Activated CD4-positive, alpha-beta memory T cell treated with anti-CD3 and anti-CD28 coated beads, Interleukin-2, amount 10 ng/mL, durations not matched to agents 7 days and 5 days (primary cell): ENCODE measurements around the gene NEUROD1. TPM values are rescaled to one million over a fixed set of nuclear protein-coding genes. Genes with fewer than 3 reads are reported as not detected.
"Not testable (repeated sequence)": the region's sequence is repeated elsewhere in the genome, so short reads cannot be mapped to it uniquely, and the experiment has no call there.

Experiments used
- CTCF ChIA-PET: fragments of 350-600 bp; sonication (Branson Sonifier 250); formaldehyde crosslinking; loops from one replicate; lab custom pipeline; 2021; ENCODE audit warnings: antibody characterized with exemption, inconsistent platforms; lab: Charles Lee
- POLR2A ChIA-PET: fragments of 350-600 bp; sonication (Branson Sonifier 250); formaldehyde crosslinking; loops from one replicate; lab custom pipeline; 2021; ENCODE audit warnings: antibody characterized with exemption; lab: Charles Lee
- DNase-seq: peaks from one replicate; pipeline ENCODE4 v3.0.0-alpha.2; 2020
- H3K27ac Mint-ChIP-seq: one replicate; pipeline ENCODE4 v1.8.0; 2021; ENCODE audit warnings: mild to moderate bottlenecking, mixed read lengths
- H3K27me3 Mint-ChIP-seq: one replicate; pipeline ENCODE4 v1.8.0; 2021; ENCODE audit warnings: mixed read lengths
- H3K36me3 Mint-ChIP-seq: one replicate; pipeline ENCODE4 v1.8.0; 2021; ENCODE audit warnings: low read depth, mixed read lengths
- H3K4me1 Mint-ChIP-seq: one replicate; pipeline ENCODE4 v1.8.0; 2021; ENCODE audit warnings: mixed read lengths
- H3K4me3 Mint-ChIP-seq: one replicate; pipeline ENCODE4 v1.8.0; 2021; ENCODE audit warnings: mild to moderate bottlenecking, mixed read lengths
- H3K9me3 Mint-ChIP-seq: one replicate; pipeline ENCODE4 v1.8.0; 2021; ENCODE audit warnings: mixed read lengths
- total RNA-seq, 2 experiments: library from RNA; stranded (reverse); gene quantifications; one replicate each; pipeline ENCODE4 v1.2.3, GENCODE V29; 2021

NEUROD1 gene
- not detected for total RNA-seq

DNA sequence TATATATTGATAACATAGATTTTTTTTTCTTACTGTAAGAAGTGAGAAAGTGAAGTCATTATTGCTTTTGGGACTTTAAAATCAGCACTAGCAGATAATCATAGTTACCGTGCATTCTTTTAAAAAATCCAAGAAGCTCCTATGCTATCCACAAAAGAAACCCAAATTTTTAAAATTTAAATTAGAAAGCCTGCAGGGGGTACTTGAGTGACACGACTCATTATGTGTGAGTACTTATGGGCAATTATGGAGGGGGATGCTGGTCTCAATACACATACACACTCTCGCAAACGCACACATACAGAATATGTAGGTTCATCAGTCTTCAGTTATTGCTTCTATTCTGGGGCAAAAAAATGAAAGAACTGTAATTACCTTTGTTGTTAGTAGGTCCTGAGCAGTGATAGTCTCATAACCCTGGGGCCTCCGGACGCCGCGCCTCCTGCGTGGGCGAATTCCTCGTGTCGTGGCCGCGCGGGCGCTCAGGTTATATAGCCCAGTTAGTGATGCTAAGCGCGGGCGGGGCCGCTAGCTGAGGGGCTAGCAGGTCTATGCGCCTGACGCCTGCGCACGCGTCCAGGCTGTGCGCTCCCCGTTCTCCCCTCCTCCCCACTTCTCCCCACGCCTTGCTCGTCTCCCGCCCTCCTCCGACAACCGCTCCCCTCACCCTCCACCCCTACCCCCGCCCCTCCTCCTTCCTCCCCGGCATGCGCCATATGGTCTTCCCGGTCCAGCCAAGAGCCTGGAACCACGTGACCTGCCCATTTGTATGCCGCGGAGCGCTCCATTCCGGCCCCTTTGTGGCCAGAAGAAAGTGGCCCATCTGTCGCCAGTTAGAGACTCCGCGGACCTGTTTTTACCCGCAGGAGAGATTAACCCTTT lies at the start of gene NEUROD1:
TSS of gene NEUROD1 (minus strand) at position 463 of the 882 bp plus-strand sequence. CDS start 1,657 bp downstream, outside the sequence.
- POLR2A ChIA-PET: no interaction called here
- Mint-ChIP-seq H3K4me3 (peak within 1 kb of the TSS; percentile 45), H3K9me3 (peaks cover 8% of the 10 kb centered on the region), H3K27me3 (peaks cover 83% of the 10 kb centered on the region), H3K36me3 (peaks cover 18% of the 10 kb centered on the region), H3K4me1 (peaks cover 48% of the 10 kb centered on the region), H3K27ac (peak within 1 kb of the TSS; percentile 40)
- DNase-seq: no peak
- CTCF ChIA-PET: no interaction called here

DNA sequence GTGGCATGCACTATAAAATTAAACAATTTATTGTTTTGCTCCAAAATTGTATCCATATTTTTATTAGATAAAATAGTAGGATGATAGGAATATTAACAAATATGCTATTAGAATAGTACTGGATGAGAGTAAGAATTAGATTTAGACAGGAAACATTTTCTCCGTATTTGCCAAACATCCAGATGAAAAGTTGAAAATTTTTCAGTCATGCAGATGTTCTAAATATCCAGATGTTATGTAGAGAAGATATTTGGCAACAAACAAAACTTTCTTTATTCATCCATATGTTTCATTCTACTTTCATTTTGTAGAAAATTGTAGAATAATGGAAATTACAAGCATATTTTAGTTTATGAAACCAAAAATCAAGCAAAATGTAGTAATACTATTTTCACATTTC lies 45.2 kb upstream of the NEUROD1 start:
- no peaks in the 10 kb centered on the region for H3K36me3 Mint-ChIP-seq
- H3K4me1 Mint-ChIP-seq: no peaks in the 10 kb centered on the region
- peaks cover 26% of the 10 kb centered on the region for H3K27me3 Mint-ChIP-seq
- ChIA-PET CTCF (no interaction called here), POLR2A (no interaction called here)
- H3K4me3 Mint-ChIP-seq: no peak overlapping the region
- no peak for DNase-seq
- H3K27ac Mint-ChIP-seq: no peak overlapping the region
- H3K9me3 Mint-ChIP-seq: no peaks in the 10 kb centered on the region

DNA sequence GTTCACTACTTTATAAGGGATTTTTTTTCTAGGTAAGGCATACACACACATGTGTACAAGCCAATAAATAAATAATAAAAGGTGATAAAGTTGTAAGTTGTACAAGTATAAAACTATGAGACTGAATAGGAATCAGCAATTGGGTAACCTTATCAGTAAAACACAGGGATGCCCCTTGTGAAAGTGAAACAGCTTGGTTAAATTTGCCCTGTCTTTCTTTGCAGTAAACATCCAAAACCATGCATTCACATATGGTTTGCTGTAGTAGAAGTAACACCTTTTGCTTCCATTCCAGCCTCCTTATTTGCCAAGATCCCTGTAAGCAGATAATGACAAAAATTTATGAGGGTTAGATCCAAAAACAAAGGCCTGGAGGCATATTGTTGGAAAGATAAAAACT lies 44.3 kb upstream of the NEUROD1 start:
- POLR2A ChIA-PET: no interaction called here
- Mint-ChIP-seq H3K9me3 (no peaks in the 10 kb centered on the region), H3K27me3 (peaks cover 26% of the 10 kb centered on the region), H3K4me3 (no peak overlapping the region), H3K36me3 (no peaks in the 10 kb centered on the region), H3K27ac (no peak overlapping the region), H3K4me1 (no peaks in the 10 kb centered on the region)
- DNase-seq: no peak
- CTCF ChIA-PET: no interaction called here

DNA sequence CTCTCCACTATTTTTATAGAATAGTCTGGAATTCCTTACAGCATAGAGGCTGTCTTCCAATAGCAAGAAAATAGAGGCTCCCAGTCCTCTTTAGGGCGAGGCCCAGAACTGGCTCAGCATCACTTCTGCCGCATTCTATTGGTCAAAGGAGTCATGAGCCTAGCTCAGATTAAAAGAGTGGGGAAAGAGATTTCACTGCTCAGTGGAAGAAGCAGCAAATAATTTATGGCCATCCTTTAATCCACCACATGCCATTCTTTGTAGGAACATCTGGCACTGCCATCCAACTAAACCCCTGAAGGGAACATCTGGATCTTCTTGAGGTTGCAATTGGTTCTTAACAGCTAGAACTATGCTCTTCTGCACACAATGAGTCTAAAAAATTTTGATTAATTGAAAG lies 43.4 kb upstream of the NEUROD1 start:
- Mint-ChIP-seq H3K4me3 (no peak overlapping the region), H3K27ac (no peak overlapping the region), H3K36me3 (no peaks in the 10 kb centered on the region), H3K27me3 (peaks cover 26% of the 10 kb centered on the region), H3K4me1 (no peaks in the 10 kb centered on the region), H3K9me3 (no peaks in the 10 kb centered on the region)
- no peak for DNase-seq
- ChIA-PET CTCF (interaction anchor here (0.6 to 1.4 kb wide), 3 partner anchors 9 to 268 kb away, joined by 3 to 5 read pairs (median 3); no protein-coding TSS in a partner anchor), POLR2A (no interaction called here)

DNA sequence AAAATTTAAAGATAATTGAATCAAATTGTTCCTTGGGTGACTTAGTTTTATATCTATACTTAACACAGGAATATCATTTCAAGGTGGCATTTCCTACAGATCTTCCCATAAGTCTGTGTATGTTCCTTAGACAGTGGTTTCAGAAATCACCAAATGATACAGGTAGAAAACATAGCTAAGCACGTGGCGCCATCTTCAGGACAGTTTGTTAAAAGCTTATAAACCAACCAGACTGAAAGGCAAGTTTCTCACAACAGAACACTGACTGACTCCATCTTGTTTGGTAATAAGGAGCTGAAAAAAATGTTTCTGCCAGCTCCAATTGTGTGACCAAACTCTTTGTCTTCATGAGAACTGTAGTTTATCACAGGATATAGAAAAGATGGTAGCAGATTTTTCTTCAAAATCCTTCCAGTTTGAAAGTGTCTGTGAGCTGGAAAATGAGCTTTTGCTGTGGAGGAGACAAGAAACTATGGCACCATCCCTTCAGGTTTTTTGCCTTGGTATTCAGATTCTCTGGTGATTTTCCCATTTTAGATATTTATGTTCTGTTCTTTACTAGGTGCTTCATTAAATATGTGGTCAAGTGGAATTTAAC lies 34.8 kb upstream of the NEUROD1 start:
- Mint-ChIP-seq H3K9me3 (no peaks in the 10 kb centered on the region), H3K36me3 (no peaks in the 10 kb centered on the region), H3K27me3 (peaks cover 7% of the 10 kb centered on the region), H3K4me3 (no peak overlapping the region), H3K4me1 (no peaks in the 10 kb centered on the region), H3K27ac (no peak overlapping the region)
- DNase-seq: peak; percentile 73
- CTCF ChIA-PET: interaction anchor here (0.6 to 3.5 kb wide), 51 partner anchors 8 to 1589 kb away, joined by 3 to 43 read pairs (median 4); partner anchors contain the start of genes CERKL and ITGA4
- POLR2A ChIA-PET: interaction anchor here (1.0 kb wide), 1 partner anchor 11 kb away, joined by 3 read pairs; no protein-coding TSS in a partner anchor

DNA sequence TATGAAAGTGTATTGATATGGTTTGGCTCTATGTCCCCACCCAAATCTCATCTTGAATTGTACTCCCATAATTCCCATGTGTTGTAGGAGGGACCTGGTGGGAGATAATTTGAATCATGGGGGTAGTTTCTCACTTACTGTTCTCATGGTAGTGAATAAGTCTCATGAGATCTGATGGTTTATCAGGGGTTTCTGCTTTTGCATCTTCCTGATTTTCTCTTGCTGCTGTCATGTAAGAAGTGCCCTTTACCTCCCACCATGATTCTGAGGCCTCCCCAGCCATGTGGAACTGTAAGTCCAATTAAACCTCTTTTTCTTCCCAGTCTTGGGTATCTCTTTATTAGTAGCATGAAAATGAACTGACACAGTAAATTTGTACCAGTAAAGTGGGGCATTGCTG lies 30.7 kb upstream of the NEUROD1 start:
- POLR2A ChIA-PET, H3K36me3 Mint-ChIP-seq, H3K27me3 Mint-ChIP-seq, H3K4me1 Mint-ChIP-seq, H3K27ac Mint-ChIP-seq, DNase-seq, CTCF ChIA-PET, H3K4me3 Mint-ChIP-seq, H3K9me3 Mint-ChIP-seq: not testable (repeated sequence)

DNA sequence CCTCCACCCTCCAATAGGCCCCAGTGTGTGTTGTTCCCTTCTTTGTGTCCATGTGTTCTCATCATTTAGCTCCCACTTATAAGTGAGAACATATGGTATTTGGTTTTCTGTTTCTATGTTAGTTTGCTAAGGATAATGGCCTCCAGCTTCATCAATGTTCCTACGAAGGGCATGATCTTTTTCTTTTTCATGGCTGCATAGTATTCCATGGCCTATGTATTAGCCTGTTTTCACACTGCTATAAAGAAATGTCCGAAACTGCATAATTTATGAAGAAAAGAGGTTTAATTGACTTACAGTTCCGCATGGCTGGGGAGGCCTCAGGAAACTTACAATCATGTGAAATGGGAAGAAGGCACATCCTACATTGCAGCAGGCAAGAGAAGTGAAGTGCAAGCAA lies 22.2 kb upstream of the NEUROD1 start:
- CTCF ChIA-PET, H3K4me3 Mint-ChIP-seq, H3K27ac Mint-ChIP-seq, DNase-seq, POLR2A ChIA-PET, H3K27me3 Mint-ChIP-seq, H3K36me3 Mint-ChIP-seq, H3K4me1 Mint-ChIP-seq: not testable (repeated sequence)
- H3K9me3 Mint-ChIP-seq: peaks cover 14% of the 10 kb centered on the region

DNA sequence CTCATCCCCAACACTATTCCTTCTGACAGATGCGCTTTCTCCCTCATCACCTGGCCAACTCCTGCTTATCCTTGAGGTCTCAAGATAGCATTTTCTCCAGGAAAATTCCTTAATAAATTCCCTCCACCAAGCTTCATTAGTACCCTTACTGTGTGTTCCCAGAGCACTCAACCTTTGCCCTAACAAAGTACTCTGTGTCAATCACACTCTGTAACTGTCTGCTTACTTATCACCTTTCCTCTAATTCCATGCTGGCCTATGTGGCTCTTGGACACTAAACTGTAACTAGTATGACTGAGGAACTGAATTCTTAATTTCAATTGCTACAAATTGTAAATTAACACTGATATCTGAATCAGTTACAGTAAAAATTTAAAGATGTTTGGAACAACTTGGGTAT lies 17.9 kb upstream of the NEUROD1 start:
- CTCF ChIA-PET: no interaction called here
- Mint-ChIP-seq H3K27me3 (peaks cover 22% of the 10 kb centered on the region), H3K36me3 (no peaks in the 10 kb centered on the region), H3K4me3 (no peak overlapping the region), H3K9me3 (peaks cover 9% of the 10 kb centered on the region), H3K4me1 (no peaks in the 10 kb centered on the region), H3K27ac (no peak overlapping the region)
- DNase-seq: no peak
- POLR2A ChIA-PET: no interaction called here

DNA sequence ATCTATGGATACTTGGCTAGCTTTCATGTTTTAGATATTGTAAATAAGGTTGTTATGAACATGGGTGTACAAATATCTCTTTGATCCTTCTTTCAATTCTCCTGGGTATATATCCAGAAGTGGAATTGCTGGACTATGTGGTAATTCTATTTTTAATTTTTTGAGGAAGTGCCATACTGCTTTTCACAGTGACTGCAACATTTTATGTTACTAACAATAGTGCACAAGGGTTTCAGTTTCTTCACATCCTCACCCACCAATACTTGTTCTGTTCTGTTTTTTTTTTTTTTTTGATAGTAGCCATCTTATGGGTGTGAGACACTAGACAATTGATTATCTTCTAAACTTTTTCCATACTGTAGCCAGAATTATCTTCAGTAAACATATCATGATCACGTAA lies 17.3 kb upstream of the NEUROD1 start:
- Mint-ChIP-seq H3K9me3 (peaks cover 4% of the 10 kb centered on the region), H3K4me1 (no peaks in the 10 kb centered on the region), H3K27ac (no peak overlapping the region), H3K36me3 (no peaks in the 10 kb centered on the region), H3K27me3 (peaks cover 27% of the 10 kb centered on the region), H3K4me3 (no peak overlapping the region)
- no peak for DNase-seq
- ChIA-PET CTCF (interaction anchor here (1.2 kb wide), 1 partner anchor 124 kb away, joined by 4 read pairs; no protein-coding TSS in a partner anchor), POLR2A (no interaction called here)

DNA sequence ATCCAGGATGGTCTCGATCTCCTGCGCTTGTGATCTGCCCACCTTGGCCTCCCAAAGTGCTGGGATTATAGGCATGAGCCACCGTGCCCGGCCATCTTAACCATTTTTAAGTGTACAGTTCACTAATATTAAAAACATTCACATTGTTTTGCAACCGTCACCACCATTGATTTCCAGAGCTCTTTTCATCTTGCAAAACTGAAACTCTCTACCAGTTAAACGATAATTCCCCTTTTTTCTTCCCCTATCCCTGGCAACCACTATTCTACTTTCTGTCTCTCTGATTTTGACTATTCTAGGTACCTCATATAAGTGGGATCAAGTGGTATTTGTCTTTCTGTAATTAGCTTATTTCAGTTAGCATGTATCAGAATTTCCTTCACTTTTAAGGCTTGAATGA lies 16.8 kb upstream of the NEUROD1 start:
- DNase-seq: no peak
- CTCF ChIA-PET: interaction anchor here (1.0 to 1.2 kb wide), 2 partner anchors 16 to 124 kb away, joined by 3 to 4 read pairs; no protein-coding TSS in a partner anchor
- Mint-ChIP-seq H3K9me3 (no peaks in the 10 kb centered on the region), H3K4me3 (no peak overlapping the region), H3K4me1 (no peaks in the 10 kb centered on the region), H3K36me3 (no peaks in the 10 kb centered on the region), H3K27me3 (peaks cover 27% of the 10 kb centered on the region), H3K27ac (no peak overlapping the region)
- POLR2A ChIA-PET: no interaction called here

DNA sequence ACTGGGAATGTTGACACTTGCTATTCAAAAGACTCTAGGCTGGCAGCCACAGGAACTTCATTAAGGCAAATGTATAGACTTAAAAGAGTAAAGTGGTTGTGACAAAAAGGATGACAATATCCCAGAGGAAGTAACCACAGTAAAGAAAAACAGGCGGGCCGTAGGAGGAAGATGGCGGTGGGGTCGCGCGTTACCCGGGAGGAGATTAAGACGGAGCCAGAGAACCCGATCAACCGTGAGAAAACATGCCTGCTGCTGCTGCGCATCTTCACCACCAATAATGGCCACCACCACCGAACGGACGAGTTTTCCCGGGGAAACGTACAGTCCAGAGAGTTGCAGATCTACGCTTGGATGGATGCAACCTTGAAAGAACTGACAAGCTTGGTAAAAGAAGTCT lies 14.0 kb upstream of the NEUROD1 start:
- Mint-ChIP-seq H3K27ac (no peak overlapping the region), H3K36me3 (no peaks in the 10 kb centered on the region), H3K9me3 (no peaks in the 10 kb centered on the region), H3K4me3 (no peak overlapping the region), H3K27me3 (peaks cover 33% of the 10 kb centered on the region), H3K4me1 (no peaks in the 10 kb centered on the region)
- no peak for DNase-seq
- ChIA-PET POLR2A (no interaction called here), CTCF (no interaction called here)

DNA sequence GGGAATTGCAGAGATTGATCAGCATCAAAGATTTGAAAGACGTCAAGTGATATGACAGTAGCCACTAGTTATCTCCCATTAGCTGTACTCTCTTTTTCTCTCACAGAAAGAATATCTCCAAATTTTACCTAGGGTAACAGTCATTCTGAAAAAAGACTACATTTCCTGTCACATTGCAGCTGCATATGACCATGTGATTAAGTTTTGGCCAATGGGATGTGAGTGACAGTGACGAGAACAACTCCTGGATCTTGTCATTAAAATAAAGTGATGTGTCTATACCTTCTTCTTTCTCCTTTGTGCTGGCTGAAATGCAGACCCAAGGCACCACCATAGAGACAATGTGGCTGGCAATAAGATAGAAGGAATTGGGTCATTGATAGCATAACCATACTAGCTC lies 10.5 kb upstream of the NEUROD1 start:
- no peak overlapping the region for H3K27ac Mint-ChIP-seq
- no peaks in the 10 kb centered on the region for H3K9me3 Mint-ChIP-seq
- CTCF ChIA-PET: interaction anchor here (3.6 kb wide), 1 partner anchor 24 kb away, joined by 15 read pairs; no protein-coding TSS in a partner anchor
- POLR2A ChIA-PET: no interaction called here
- H3K36me3 Mint-ChIP-seq: no peaks in the 10 kb centered on the region
- no peak overlapping the region for H3K4me3 Mint-ChIP-seq
- H3K27me3 Mint-ChIP-seq: peaks cover 41% of the 10 kb centered on the region
- DNase-seq: no peak
- H3K4me1 Mint-ChIP-seq: no peaks in the 10 kb centered on the region

DNA sequence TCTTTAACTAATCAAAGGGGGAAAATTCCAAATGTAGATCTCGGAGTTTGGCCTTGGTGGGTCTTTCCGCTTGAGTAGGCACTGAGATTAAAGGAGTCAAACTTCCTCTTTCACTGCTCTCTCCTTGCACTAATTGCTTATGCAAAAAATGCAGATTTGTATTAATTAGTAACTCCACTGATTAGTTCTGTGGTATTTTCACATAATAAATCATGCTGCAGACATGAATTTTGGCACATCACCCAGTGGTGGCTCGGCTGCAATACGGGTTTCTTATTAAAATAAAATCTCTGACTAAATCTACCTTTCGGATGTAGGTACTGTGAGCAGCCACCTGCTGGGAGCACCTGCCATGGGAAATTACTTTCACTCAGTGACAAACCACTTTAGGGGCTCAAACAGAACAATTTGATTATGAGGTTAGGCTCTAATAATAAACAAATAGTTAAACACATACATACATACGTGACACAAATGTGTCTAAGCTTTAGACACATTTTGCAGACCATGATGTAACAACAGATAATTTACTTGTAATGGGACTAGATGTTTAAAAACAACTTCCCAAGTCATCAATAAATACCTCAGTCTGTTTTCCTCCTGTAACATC lies 6.4 kb upstream of the NEUROD1 start:
- Mint-ChIP-seq H3K36me3 (no peaks in the 10 kb centered on the region), H3K27me3 (peaks cover 67% of the 10 kb centered on the region), H3K9me3 (no peaks in the 10 kb centered on the region), H3K4me3 (no peak overlapping the region), H3K4me1 (peaks cover 21% of the 10 kb centered on the region), H3K27ac (no peak overlapping the region)
- CTCF ChIA-PET: interaction anchor here (1.5 kb wide), 1 partner anchor 29 kb away, joined by 4 read pairs; the partner anchor contains the start of gene CERKL
- POLR2A ChIA-PET: no interaction called here
- no peak for DNase-seq
